HG03025 (cell line): Measurements from ENCODE around the gene VMO1.

Experiments
- ATAC-seq: cut with Tn5 transposase; IDR thresholded peaks from one replicate; pipeline ENCODE4 v1.9.1; 2021; ENCODE audit warnings: mild to moderate bottlenecking, moderate library complexity; ENCODE audit not compliant: unreplicated experiment, low FRiP score

VMO1 gene

GRCh38 chr17:4766201-4766600 is 20.0 kb downstream of the VMO1 start:
- no peak for ATAC-seq

- ATAC-seq = no peak
Measured at GRCh38 chr17:4764595-4764994, 21.6 kb downstream of the VMO1 start.

- ATAC-seq = no peak
Measured at GRCh38 chr17:4759776-4760236, 26.4 kb downstream of the VMO1 start.

GRCh38 chr17:4753392-4753791 is 32.8 kb downstream of the VMO1 start:
- no peak for ATAC-seq

- ATAC-seq = no peak
Measured at GRCh38 chr17:4751932-4752331, 34.2 kb downstream of the VMO1 start.

- ATAC-seq = no peak
Measured at GRCh38 chr17:4750606-4751005, 35.6 kb downstream of the VMO1 start.

GRCh38 chr17:4748686-4749085 is 37.5 kb downstream of the VMO1 start:
- no peak for ATAC-seq

GRCh38 chr17:4747847-4748246 is 38.3 kb downstream of the VMO1 start:
- no peak for ATAC-seq

- ATAC-seq = no peak
Measured at GRCh38 chr17:4744999-4745969, 40.9 kb downstream of the VMO1 start.

- ATAC-seq = no peak
Measured at GRCh38 chr17:4743898-4744297, 42.3 kb downstream of the VMO1 start.

GRCh38 chr17:4743216-4743615 is 42.9 kb downstream of the VMO1 start:
- ATAC-seq = no peak

- no peak for ATAC-seq
Measured at GRCh38 chr17:4742629-4743028, 43.5 kb downstream of the VMO1 start.

GRCh38 chr17:4742133-4742532 is 44.0 kb downstream of the VMO1 start:
- no peak for ATAC-seq

- no peak for ATAC-seq
Measured at GRCh38 chr17:4741544-4741943, 44.6 kb downstream of the VMO1 start.

GRCh38 chr17:4740584-4740983 is 45.6 kb downstream of the VMO1 start:
- no peak for ATAC-seq

- ATAC-seq = no peak
Measured at GRCh38 chr17:4740025-4740351, 46.2 kb downstream of the VMO1 start.

- ATAC-seq = no peak
Measured at GRCh38 chr17:4739122-4740024, 46.8 kb downstream of the VMO1 start, which contains the start of the genes CXCL16 and ZMYND15. Gene CXCL16 (minus strand): TSS chr17:4739928. CDS start chr17:4739339, 589 bp downstream. Gene ZMYND15 (plus strand): TSS chr17:4739833. CDS start chr17:4740549, 716 bp downstream.

GRCh38 chr17:4738136-4739121 is 47.7 kb downstream of the VMO1 start:
- no peak for ATAC-seq

GRCh38 chr17:4735876-4736651 is 50.1 kb downstream of the VMO1 start:
- ATAC-seq = no peak
